ENCODE data around the gene AMD1. TPM values are rescaled to one million over a fixed set of nuclear protein-coding genes. Genes with fewer than 3 reads are reported as not detected.

AMD1 gene
- total and polyA plus RNA-seq, 3 experiments from 2014 or later: 52.0 to 96.3 (median 95.8) TPM

DNA sequence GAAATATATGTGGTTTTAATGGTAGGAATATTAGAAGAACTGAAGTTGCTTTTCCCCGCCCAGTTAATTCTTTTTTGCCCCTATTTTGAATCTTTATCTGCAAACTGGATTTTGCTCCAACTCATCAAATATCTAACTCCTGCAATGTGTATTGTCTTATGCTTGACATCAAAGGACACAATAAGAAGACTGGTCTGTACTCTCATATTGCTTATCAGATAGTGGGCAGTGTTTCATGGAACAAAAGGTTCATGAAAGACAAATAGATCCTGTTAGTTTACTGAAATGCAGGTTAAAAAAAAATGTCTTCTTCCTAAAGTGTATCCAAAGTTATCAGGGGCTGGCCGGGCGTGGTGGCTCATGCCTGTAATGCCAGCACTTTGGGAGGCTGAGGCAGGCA, 56.2 kb downstream of the AMD1 start:
- Mint-ChIP-seq H3K4me3 (no peak overlapping the region), H3K36me3 (no peaks in the 10 kb centered on the region), H3K9me3 (no peaks in the 10 kb centered on the region), H3K27ac (no peak overlapping the region), H3K4me1 (peaks cover 0 to 3% (median 0%) of the 10 kb centered on the region in 3 donors), H3K27me3 (peaks cover 5 to 6% of the 10 kb centered on the region in 2 donors)
- Histone ChIP-seq H3K27me3 (ENCODE audit: insufficient read depth, low read length, poor library complexity, severe bottlenecking) (no peaks in the 10 kb centered on the region), H3K9me3 (ENCODE audit: low read length) (no peaks in the 10 kb centered on the region), H3K27ac (ENCODE audit: low read depth, low read length) (no peak overlapping the region), H3K36me3 (ENCODE audit: insufficient read depth, low read length) (no peaks in the 10 kb centered on the region), H3K4me1 (ENCODE audit: insufficient read depth, low read length) (no peaks in the 10 kb centered on the region), H3K4me3 (ENCODE audit: low read length) (no peak overlapping the region)
- CTCF ChIA-PET: no interaction called here
- POLR2A ChIA-PET: no interaction called here
- no peak for DNase-seq

GRCh38 chr6:110933912-110934311, 59.3 kb downstream of the AMD1 start:
- no peak for DNase-seq
- H3K27ac Mint-ChIP-seq: peak overlapping the region in 1 of 8 donors; percentile 6
- H3K27me3 ChIP-seq (ENCODE audit: insufficient read depth, low read length, poor library complexity, severe bottlenecking): no peaks in the 10 kb centered on the region
- H3K36me3 ChIP-seq (ENCODE audit: insufficient read depth, low read length): no peaks in the 10 kb centered on the region
- no peak overlapping the region for H3K4me3 Mint-ChIP-seq
- H3K36me3 Mint-ChIP-seq: no peaks in the 10 kb centered on the region
- H3K27ac ChIP-seq (ENCODE audit: low read depth, low read length): no peak overlapping the region
- no peaks in the 10 kb centered on the region for H3K9me3 Mint-ChIP-seq
- no peak overlapping the region for H3K4me3 ChIP-seq (ENCODE audit: low read length)
- H3K9me3 ChIP-seq (ENCODE audit: low read length): no peaks in the 10 kb centered on the region
- ChIA-PET CTCF (interaction anchor here (1.3 kb wide), 1 partner anchor 252 kb away, joined by 4 read pairs; no protein-coding TSS in a partner anchor), POLR2A (no interaction called here)
- peaks cover 0 to 2% of the 10 kb centered on the region in 2 donors for H3K27me3 Mint-ChIP-seq
- no peaks in the 10 kb centered on the region for H3K4me1 ChIP-seq (ENCODE audit: insufficient read depth, low read length)
- H3K4me1 Mint-ChIP-seq: peaks cover 0 to 3% (median 0%) of the 10 kb centered on the region in 3 donors

DNA sequence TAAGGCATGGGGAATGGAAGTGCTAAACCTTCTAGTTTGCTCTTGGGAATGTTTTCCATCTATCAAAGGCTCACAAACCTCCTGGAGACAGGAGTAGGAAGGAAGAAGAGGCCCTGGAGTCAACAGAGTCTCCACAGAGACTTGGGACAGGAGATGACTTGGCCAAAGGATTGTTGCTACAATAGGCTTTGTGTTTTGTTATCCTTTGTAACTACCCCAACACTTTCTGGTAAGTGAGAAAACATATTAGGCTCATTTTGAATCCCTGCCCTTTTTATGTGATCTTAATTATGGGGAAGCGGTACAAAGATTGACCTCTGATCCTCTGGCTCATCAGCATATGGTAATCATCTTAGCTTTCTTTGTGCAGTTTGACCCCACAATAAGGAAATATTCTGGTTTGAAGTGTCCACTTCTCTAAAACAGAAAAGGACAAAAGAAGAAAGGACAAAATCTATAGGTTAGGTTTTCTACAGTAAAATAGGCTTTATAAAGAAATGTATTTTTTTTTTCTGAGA, 59.9 kb downstream of the AMD1 start:
- ChIA-PET CTCF (interaction anchor here (1.3 kb wide), 1 partner anchor 252 kb away, joined by 4 read pairs; no protein-coding TSS in a partner anchor), POLR2A (no interaction called here)
- H3K4me3 ChIP-seq (ENCODE audit: low read length): no peak overlapping the region

DNA sequence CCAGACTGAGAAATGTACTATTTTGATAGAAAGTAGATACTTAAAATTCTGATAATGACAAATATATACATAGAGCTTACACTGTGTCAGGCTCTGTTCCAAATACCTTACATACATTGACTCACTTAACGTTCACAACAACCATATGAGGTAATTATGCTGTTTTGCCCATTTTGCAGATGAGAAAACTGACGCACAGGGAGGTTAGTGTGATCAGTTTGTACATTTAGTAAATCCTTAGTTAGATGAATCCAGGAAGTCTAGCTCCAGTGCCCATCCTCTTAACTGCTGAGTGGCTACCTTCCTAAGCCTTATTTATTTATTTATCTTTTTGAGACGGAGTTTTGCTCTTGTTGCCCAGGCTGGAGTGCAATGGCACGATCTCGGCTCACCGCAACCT, 60.6 kb downstream of the AMD1 start:
- Histone ChIP-seq H3K4me1 (ENCODE audit: insufficient read depth, low read length) (no peaks in the 10 kb centered on the region), H3K4me3 (ENCODE audit: low read length) (no peak overlapping the region), H3K27ac (ENCODE audit: low read depth, low read length) (no peak overlapping the region), H3K9me3 (ENCODE audit: low read length) (no peaks in the 10 kb centered on the region), H3K27me3 (ENCODE audit: insufficient read depth, low read length, poor library complexity, severe bottlenecking) (no peaks in the 10 kb centered on the region), H3K36me3 (ENCODE audit: insufficient read depth, low read length) (no peaks in the 10 kb centered on the region)
- CTCF ChIA-PET: no interaction called here
- POLR2A ChIA-PET: no interaction called here
- Mint-ChIP-seq H3K27ac (no peak overlapping the region), H3K4me1 (peaks cover 0 to 1% (median 0%) of the 10 kb centered on the region in 3 donors), H3K9me3 (no peaks in the 10 kb centered on the region), H3K27me3 (peaks cover 0 to 2% of the 10 kb centered on the region in 2 donors), H3K36me3 (no peaks in the 10 kb centered on the region), H3K4me3 (no peak overlapping the region)
- DNase-seq: no peak

More for the DNA sequence above, 59.9 kb downstream of the AMD1 start:
- H3K4me1 Mint-ChIP-seq: peaks cover 0 to 3% (median 0%) of the 10 kb centered on the region in 3 donors
- H3K27me3 Mint-ChIP-seq: peaks cover 0 to 2% of the 10 kb centered on the region in 2 donors
- H3K27me3 ChIP-seq (ENCODE audit: insufficient read depth, low read length, poor library complexity, severe bottlenecking): no peaks in the 10 kb centered on the region
- H3K4me1 ChIP-seq (ENCODE audit: insufficient read depth, low read length): no peaks in the 10 kb centered on the region
- no peaks in the 10 kb centered on the region for H3K36me3 ChIP-seq (ENCODE audit: insufficient read depth, low read length)
- H3K36me3 Mint-ChIP-seq: no peaks in the 10 kb centered on the region
- H3K27ac ChIP-seq (ENCODE audit: low read depth, low read length): no peak overlapping the region
- H3K9me3 Mint-ChIP-seq: no peaks in the 10 kb centered on the region
- DNase-seq: no peak
- no peak overlapping the region for H3K27ac Mint-ChIP-seq
- H3K4me3 Mint-ChIP-seq: no peak overlapping the region
- H3K9me3 ChIP-seq (ENCODE audit: low read length): no peaks in the 10 kb centered on the region

DNA sequence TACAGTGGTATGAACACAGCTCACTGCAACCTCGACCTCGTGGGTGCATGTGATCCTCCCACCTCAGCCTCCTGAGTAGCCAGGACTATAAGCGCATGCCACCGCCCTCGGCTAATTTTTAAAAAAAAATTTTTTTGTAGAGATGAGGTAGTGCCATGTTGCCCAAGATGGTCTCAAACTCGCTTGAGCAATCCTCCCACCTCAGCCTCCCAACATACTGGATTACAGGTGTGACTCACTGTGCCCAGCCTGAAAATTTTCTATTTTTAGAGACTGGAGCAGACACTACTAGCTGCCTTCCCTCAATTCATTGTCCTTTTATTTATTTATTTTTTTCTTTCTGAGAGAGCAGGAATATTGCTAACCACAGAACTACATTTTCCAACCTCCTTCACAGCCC, 63.6 kb downstream of the AMD1 start:
- CTCF ChIA-PET: no interaction called here
- no peaks in the 10 kb centered on the region for H3K9me3 Mint-ChIP-seq
- DNase-seq: no peak
- no peak overlapping the region for H3K4me3 Mint-ChIP-seq
- H3K4me1 Mint-ChIP-seq: no peaks in the 10 kb centered on the region
- Histone ChIP-seq H3K9me3 (ENCODE audit: low read length) (no peaks in the 10 kb centered on the region), H3K36me3 (ENCODE audit: insufficient read depth, low read length) (no peaks in the 10 kb centered on the region), H3K4me1 (ENCODE audit: insufficient read depth, low read length) (no peaks in the 10 kb centered on the region), H3K4me3 (ENCODE audit: low read length) (no peak overlapping the region), H3K27ac (ENCODE audit: low read depth, low read length) (no peak overlapping the region), H3K27me3 (ENCODE audit: insufficient read depth, low read length, poor library complexity, severe bottlenecking) (no peaks in the 10 kb centered on the region)
- no peaks in the 10 kb centered on the region for H3K36me3 Mint-ChIP-seq
- H3K27me3 Mint-ChIP-seq: no peaks in the 10 kb centered on the region
- POLR2A ChIA-PET: no interaction called here
- H3K27ac Mint-ChIP-seq: no peak overlapping the region

DNA sequence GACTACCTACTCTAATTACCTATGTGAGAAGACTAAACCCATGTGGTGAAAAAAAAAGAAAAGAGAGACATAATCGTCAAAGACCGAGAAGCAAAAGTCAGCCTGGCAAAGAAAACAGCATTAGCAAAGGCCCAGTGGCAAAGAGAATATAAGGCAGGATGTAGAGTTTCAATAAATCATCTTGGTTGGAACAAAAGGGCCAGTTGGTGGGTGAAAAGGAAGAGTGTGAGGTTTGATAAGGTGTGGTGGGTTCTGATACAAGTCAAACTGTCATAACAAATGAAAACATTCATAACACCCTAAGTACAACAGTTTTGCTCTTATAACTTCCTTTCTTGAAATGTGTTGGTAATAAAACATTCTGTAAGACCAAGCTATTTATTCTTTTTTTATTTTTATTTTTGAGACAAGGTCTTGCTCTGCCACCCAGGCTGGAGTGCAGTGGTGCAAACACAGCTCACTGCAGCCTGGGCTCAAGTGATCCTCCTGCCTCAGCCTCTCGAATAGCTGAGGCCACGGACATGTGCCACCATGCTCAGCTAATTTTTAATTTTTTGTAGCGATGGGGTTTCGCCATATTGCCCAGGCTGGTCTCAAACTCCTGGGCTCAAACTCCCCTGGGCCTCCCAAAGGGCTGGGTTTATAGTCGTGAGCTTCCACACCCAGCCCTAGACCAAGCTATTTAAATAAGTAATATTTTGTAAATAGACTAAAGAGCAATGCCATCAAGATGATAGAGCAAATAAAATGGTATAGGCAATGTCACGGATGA, 65.0 kb downstream of the AMD1 start:
- Mint-ChIP-seq H3K36me3 (no peaks in the 10 kb centered on the region), H3K27ac (peak overlapping the region in 1 of 8 donors; percentile 70), H3K4me3 (no peak overlapping the region), H3K27me3 (no peaks in the 10 kb centered on the region), H3K9me3 (no peaks in the 10 kb centered on the region), H3K4me1 (peaks cover 0 to 3% (median 0%) of the 10 kb centered on the region in 3 donors)
- ChIA-PET CTCF (no interaction called here), POLR2A (no interaction called here)
- no peaks in the 10 kb centered on the region for H3K4me1 ChIP-seq (ENCODE audit: insufficient read depth, low read length)
- no peak for DNase-seq
- H3K27me3 ChIP-seq (ENCODE audit: insufficient read depth, low read length, poor library complexity, severe bottlenecking): no peaks in the 10 kb centered on the region
- H3K9me3 ChIP-seq (ENCODE audit: low read length): no peaks in the 10 kb centered on the region
- no peaks in the 10 kb centered on the region for H3K36me3 ChIP-seq (ENCODE audit: insufficient read depth, low read length)
- no peak overlapping the region for H3K4me3 ChIP-seq (ENCODE audit: low read length)
- H3K27ac ChIP-seq (ENCODE audit: low read depth, low read length): no peak overlapping the region

DNA sequence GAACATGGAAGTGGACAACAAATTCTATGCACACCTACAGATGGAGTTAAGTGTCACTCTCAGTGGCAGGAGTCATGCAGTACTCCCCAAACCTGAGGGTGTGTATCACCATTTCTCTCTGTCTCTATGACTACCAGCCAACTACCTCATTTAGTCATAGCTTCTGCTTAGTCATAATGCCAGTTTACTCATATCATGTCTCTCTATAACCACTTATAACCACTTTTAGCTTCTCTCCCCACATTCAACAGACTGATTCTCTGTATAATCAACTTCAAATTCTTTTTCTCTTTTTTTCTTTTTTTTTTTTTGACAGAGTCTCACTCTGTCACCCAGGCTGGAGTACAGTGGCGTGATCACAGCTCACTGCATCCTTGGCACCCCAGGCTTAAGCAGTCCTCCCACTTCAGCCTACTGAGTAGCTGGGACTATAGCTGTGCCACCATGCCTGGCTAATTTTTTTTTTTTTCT, 70.1 kb downstream of the AMD1 start:
- peak overlapping the region in 1 of 8 donors; percentile 14 for H3K27ac Mint-ChIP-seq
- H3K36me3 Mint-ChIP-seq: no peaks in the 10 kb centered on the region
- H3K27ac ChIP-seq (ENCODE audit: low read depth, low read length): no peak overlapping the region
- no peaks in the 10 kb centered on the region for H3K4me1 ChIP-seq (ENCODE audit: insufficient read depth, low read length)
- no peak overlapping the region for H3K4me3 ChIP-seq (ENCODE audit: low read length)
- no peaks in the 10 kb centered on the region for H3K27me3 ChIP-seq (ENCODE audit: insufficient read depth, low read length, poor library complexity, severe bottlenecking)
- H3K27me3 Mint-ChIP-seq: no peaks in the 10 kb centered on the region
- no peaks in the 10 kb centered on the region for H3K9me3 ChIP-seq (ENCODE audit: low read length)
- H3K36me3 ChIP-seq (ENCODE audit: insufficient read depth, low read length): no peaks in the 10 kb centered on the region
- H3K9me3 Mint-ChIP-seq: no peaks in the 10 kb centered on the region
- H3K4me1 Mint-ChIP-seq: peaks cover 0 to 6% (median 3%) of the 10 kb centered on the region in 3 donors
- H3K4me3 Mint-ChIP-seq: no peak overlapping the region
- ChIA-PET POLR2A (interaction anchor here (1.0 to 1.6 kb wide), 2 partner anchors 14 to 70 kb away, joined by 3 read pairs; partner anchors contain the start of gene GTF3C6), CTCF (interaction anchor here (0.7 to 1.2 kb wide), 3 partner anchors 66 to 262 kb away, joined by 3 to 4 read pairs (median 3); no protein-coding TSS in a partner anchor)
- peak in 2 of 5 donors; percentile 5 to 48 for DNase-seq

All from CD8-positive, alpha-beta memory T cell (primary cell).